Measurements from ENCODE around the gene EPAS1.

The EPAS1 gene

GRCh38 chr2:46364797-46365457, 67.7 kb downstream of the EPAS1 start:
- DNase-seq (ENCODE audit: low spot score): peak; percentile 56

GRCh38 chr2:46365913-46366667, 68.9 kb downstream of the EPAS1 start:
- no peak for DNase-seq (ENCODE audit: low spot score)

- no peak for DNase-seq (ENCODE audit: low spot score)
These were observed 69.5 kb downstream of the EPAS1 start for GRCh38 chr2:46366668-46367052.

- no peak for DNase-seq (ENCODE audit: low spot score)
These were observed 70.1 kb downstream of the EPAS1 start for GRCh38 chr2:46367286-46367685.

- no peak for DNase-seq (ENCODE audit: low spot score)
These were observed 71.2 kb downstream of the EPAS1 start for GRCh38 chr2:46368401-46368800.

GRCh38 chr2:46369783-46370182, 72.6 kb downstream of the EPAS1 start:
- no peak for DNase-seq (ENCODE audit: low spot score)

- no peak for DNase-seq (ENCODE audit: low spot score)
These were observed 74.6 kb downstream of the EPAS1 start for GRCh38 chr2:46371854-46372253.

- DNase-seq (ENCODE audit: low spot score): no peak
These were observed 75.3 kb downstream of the EPAS1 start for GRCh38 chr2:46372475-46372874.

- no peak for DNase-seq (ENCODE audit: low spot score)
These were observed 76.0 kb downstream of the EPAS1 start for GRCh38 chr2:46373238-46373637.

- DNase-seq (ENCODE audit: low spot score): no peak
These were observed 78.4 kb downstream of the EPAS1 start for GRCh38 chr2:46375566-46376125.

GRCh38 chr2:46376586-46376985, 79.4 kb downstream of the EPAS1 start:
- no peak for DNase-seq (ENCODE audit: low spot score)

GRCh38 chr2:46377101-46377581, 79.9 kb downstream of the EPAS1 start:
- no peak for DNase-seq (ENCODE audit: low spot score)

- DNase-seq (ENCODE audit: low spot score): no peak
These were observed 80.7 kb downstream of the EPAS1 start for GRCh38 chr2:46377666-46378560.

GRCh38 chr2:46378616-46379015, 81.4 kb downstream of the EPAS1 start:
- no peak for DNase-seq (ENCODE audit: low spot score)

GRCh38 chr2:46379213-46380037, 82.2 kb downstream of the EPAS1 start:
- no peak for DNase-seq (ENCODE audit: low spot score)

GRCh38 chr2:46380038-46380940, 83.1 kb downstream of the EPAS1 start:
- DNase-seq (ENCODE audit: low spot score): no peak

GRCh38 chr2:46381263-46381849, 84.1 kb downstream of the EPAS1 start:
- DNase-seq (ENCODE audit: low spot score): no peak

- no peak for DNase-seq (ENCODE audit: low spot score)
These were observed 84.7 kb downstream of the EPAS1 start for GRCh38 chr2:46381871-46382270.

GRCh38 chr2:46382331-46383112, 85.3 kb downstream of the EPAS1 start:
- DNase-seq (ENCODE audit: low spot score): no peak
